Ovary (tissue), 9 donors: ENCODE results near the gene MCAM. TPM values are rescaled to one million over a fixed set of nuclear protein-coding genes. Genes with fewer than 3 reads are reported as not detected.

Experiments used
- DNase-seq, 5 donors: peaks; one replicate each; pipeline ENCODE4 v3.0.0-alpha.2; 2019 to 2020
- H3K27ac ChIP-seq, 2 donors: fragments of 200-600 bp; one replicate each; pipeline versions ENCODE4 v1.5.1 to v1.8.0; 2019 to 2022
- H3K27me3 ChIP-seq: fragments of 200-600 bp; one replicate; pipeline ENCODE4 v1.8.0; 2022
- H3K36me3 ChIP-seq: fragments of 200-600 bp; sonication (generic); one replicate; pipeline ENCODE4 v1.5.1; 2019
- H3K4me1 ChIP-seq: one replicate; pipeline ENCODE4 v1.8.1; 2013; ENCODE audit warnings: mild to moderate bottlenecking, moderate library complexity; ENCODE audit not compliant: insufficient read depth
- H3K4me3 ChIP-seq: fragments of 200-600 bp; sonication (generic); one replicate; pipeline ENCODE4 v1.5.1; 2017
- H3K9me3 ChIP-seq, 2 donors: fragments of 200-600 bp in 1 of 2; sonication (generic) in 1 of 2; one replicate each; pipeline versions ENCODE4 v1.5.1 to v1.8.1; 2013 to 2019; ENCODE audit warnings: mild to moderate bottlenecking in 1 of 2, moderate library complexity in 1 of 2
- CTCF ChIP-seq, 3 donors: fragments of 450-650 bp in 2 of 3; fragments of 200-600 bp in 1 of 3; IDR thresholded peaks; one replicate each; pipeline versions ENCODE4 v1.5.1 to v1.8.0; 2016 to 2022; ENCODE audit warnings: antibody characterized with exemption in 3 of 3, mild to moderate bottlenecking in 1 of 3
- EP300 ChIP-seq: sonication (generic); formaldehyde crosslinking; IDR thresholded peaks from one replicate; pipeline ENCODE4 v1.6.1; 2017; ENCODE audit warnings: antibody characterized with exemption
- POLR2A ChIP-seq: fragments of 450-650 bp; IDR thresholded peaks from one replicate; pipeline ENCODE4 v1.6.1; 2017; ENCODE audit warnings: antibody characterized with exemption, mild to moderate bottlenecking, moderate library complexity
- WGBS, 3 donors: extraction: QIAGEN DNeasy Blood & Tissue Kit in 1 of 3; methylation state at CpG; one replicate each; pipeline versions ENCODE4 v1.1.5 to v1.1.7; 2013 to 2017; 5-methylcytosine and 5-hydroxymethylcytosine counted together
- intact Hi-C, 4 donors: fragments of 100-400 bp; cut with DNase I; formaldehyde crosslinking; loops; one replicate each; pipeline versions ENCODE4 v1.11.0 to v1.15.1; 2022 to 2023
- polyA plus RNA-seq, 2 donors: library from polyadenylated mRNA; stranded (reverse); fragments of 200-250 nt in 1 of 2; fragments of 350-450 nt in 1 of 2; fragmentation: Illumina TruSeq in 1 of 2; extraction: RNeasy Lipid Tissue Mini Kit (QIAGEN cat#74804) in 1 of 2; gene quantifications; one replicate each; pipeline ENCODE4 v1.2.3, GENCODE V29; 2013 to 2014
- total RNA-seq, 7 donors: library from RNA; depleted of rRNA in 2 of 7; stranded (reverse); fragments of >200 nt in 2 of 7; fragmentation: NEBNext Ultra II Directional in 3 of 7; extraction: Animal tissue kit (Norgen Biotek cat#: 25700) in 3 of 7; gene quantifications; one replicate each; pipeline versions ENCODE4 v1.1.0 to v1.2.4, GENCODE V29; 2016 to 2023
- donor health status: DM: no; HTN: no; CAD: no; lungs with moderate emphysema.
- donor health status: DM: no; HTN: no; CAD: no.
- donor health status: Bipolar disorder and iron deficiency.
- donor health status: DM: yes; HTN: yes; CAD: no.
- donor health status: DM: no; HTN: no; CAD: no.
- donor health status: DM: yes; HTN: yes; CAD: no.

Gene MCAM
- total and polyA plus RNA-seq, 9 donors, result 34.6 to 121 (median 56.8) TPM

- H3K4me1 ChIP-seq, result peaks cover 10% of the 10 kb centered on the region
- no peak overlapping the region for H3K27ac ChIP-seq
- H3K36me3 ChIP-seq, result no peaks in the 10 kb centered on the region
- H3K27me3 ChIP-seq, result no peaks in the 10 kb centered on the region
- WGBS, 3 donors, result 70 to 80% (median 74%) methylated on average over 8 to 9 of the region's 9 CpGs
- H3K4me3 ChIP-seq, result no peak overlapping the region
- no peaks in the 10 kb centered on the region for H3K9me3 ChIP-seq
- TF ChIP-seq CTCF (IDR thresholded peaks at IDR 0.05) (no peak), POLR2A (no peak), EP300 (no peak)
- no peak for DNase-seq
- intact Hi-C loops, result loop anchor here in 1 of 4 donors (5.0 to 10.0 kb wide), 2 partner anchors 130 to 242 kb away; partner anchors contain the start of gene CBL
These were observed 20.0 kb upstream of the MCAM start for GRCh38 chr11:119336744-119337469.

- no peaks in the 10 kb centered on the region for H3K27me3 ChIP-seq
- peak in 1 of 5 donors; percentile 49 for DNase-seq
- H3K36me3 ChIP-seq, result no peaks in the 10 kb centered on the region
- TF ChIP-seq CTCF (IDR thresholded peaks at IDR 0.05) (no peak), POLR2A (no peak), EP300 (no peak)
- no peak overlapping the region for H3K27ac ChIP-seq
- 87 to 89% (median 87%) methylated on average over 30 of the region's 30 CpGs for WGBS, 3 donors
- peaks cover 10% of the 10 kb centered on the region for H3K4me1 ChIP-seq
- intact Hi-C loops, result loop anchor here in 1 of 4 donors (5.0 to 10.0 kb wide), 2 partner anchors 129 to 241 kb away; partner anchors contain the start of gene CBL
- no peaks in the 10 kb centered on the region for H3K9me3 ChIP-seq
- no peak overlapping the region for H3K4me3 ChIP-seq
These were observed 19.0 kb upstream of the MCAM start for GRCh38 chr11:119335655-119336543.

- intact Hi-C loops, result loop anchor here in 1 of 4 donors (5.0 to 10.0 kb wide), 2 partner anchors 128 to 240 kb away; partner anchors contain the start of gene CBL
- no peaks in the 10 kb centered on the region for H3K27me3 ChIP-seq
- DNase-seq, result peak in 1 of 5 donors; percentile 36
- no peaks in the 10 kb centered on the region for H3K36me3 ChIP-seq
- peak overlapping the region; percentile 80 for H3K4me3 ChIP-seq
- TF ChIP-seq EP300 (no peak), POLR2A (no peak), CTCF (IDR thresholded peaks at IDR 0.05) (no peak)
- H3K27ac ChIP-seq, result peak overlapping the region in 1 of 2 donors; percentile 80
- H3K9me3 ChIP-seq, result no peaks in the 10 kb centered on the region
- WGBS, 3 donors, result 51 to 61% (median 61%) methylated on average over 15 of the region's 15 CpGs
- peaks cover 10% of the 10 kb centered on the region for H3K4me1 ChIP-seq
These were observed 18.2 kb upstream of the MCAM start for GRCh38 chr11:119335091-119335654.
